ENCODE results near the gene DCAF7.
A peak's percentile ranks its signal among the peaks of the same experiment; 100 is the strongest.

Gene DCAF7

GRCh38 chr17:63587770-63588169 is 37.5 kb downstream of the DCAF7 start:
- H3K4me3 ChIP-seq (replicated peaks in 1 of 2; ENCODE audit: low read depth in 2 of 2, low read length in 2 of 2): no peak overlapping the region
- peak in 1 of 2 donors; percentile 9 for DNase-seq (ENCODE audit: low read depth in 2 of 2)
- no peak for TF ChIP-seq CTCF (IDR thresholded peaks at IDR 0.05; ENCODE audit: low read depth, low read length)

- no peak for DNase-seq (ENCODE audit: low read depth in 2 of 2)
- H3K4me3 ChIP-seq (replicated peaks in 1 of 2; ENCODE audit: low read depth in 2 of 2, low read length in 2 of 2): no peak overlapping the region
Measured at GRCh38 chr17:63588797-63589196, 38.5 kb downstream of the DCAF7 start.

GRCh38 chr17:63589646-63590045 is 39.4 kb downstream of the DCAF7 start:
- TF ChIP-seq CTCF (IDR thresholded peaks at IDR 0.05; ENCODE audit: low read depth, low read length): no peak
- DNase-seq (ENCODE audit: low read depth in 2 of 2): no peak
- no peak overlapping the region for H3K4me3 ChIP-seq (replicated peaks in 1 of 2; ENCODE audit: low read depth in 2 of 2, low read length in 2 of 2)

More at GRCh38 chr17:63588797-63589196, 38.5 kb downstream of the DCAF7 start:
- TF ChIP-seq CTCF (IDR thresholded peaks at IDR 0.05; ENCODE audit: low read depth, low read length): no peak

GRCh38 chr17:63592797-63593196 is 42.5 kb downstream of the DCAF7 start:
- no peak overlapping the region for H3K4me3 ChIP-seq (replicated peaks in 1 of 2; ENCODE audit: low read depth in 2 of 2, low read length in 2 of 2)
- no peak for DNase-seq (ENCODE audit: low read depth in 2 of 2)
- TF ChIP-seq CTCF (IDR thresholded peaks at IDR 0.05; ENCODE audit: low read depth, low read length): no peak

GRCh38 chr17:63595132-63595531 is 44.9 kb downstream of the DCAF7 start:
- H3K4me3 ChIP-seq (replicated peaks in 1 of 2; ENCODE audit: low read depth in 2 of 2, low read length in 2 of 2): no peak overlapping the region
- TF ChIP-seq CTCF (IDR thresholded peaks at IDR 0.05; ENCODE audit: low read depth, low read length): no peak
- no peak for DNase-seq (ENCODE audit: low read depth in 2 of 2)

GRCh38 chr17:63596856-63597586 is 46.7 kb downstream of the DCAF7 start:
- no peak for TF ChIP-seq CTCF (IDR thresholded peaks at IDR 0.05; ENCODE audit: low read depth, low read length)
- no peak overlapping the region for H3K4me3 ChIP-seq (replicated peaks in 1 of 2; ENCODE audit: low read depth in 2 of 2, low read length in 2 of 2)
- DNase-seq (ENCODE audit: low read depth in 2 of 2): peak in 1 of 2 donors; percentile 1

GRCh38 chr17:63598281-63598680 is 48.0 kb downstream of the DCAF7 start:
- no peak for DNase-seq (ENCODE audit: low read depth in 2 of 2)
- TF ChIP-seq CTCF (IDR thresholded peaks at IDR 0.05; ENCODE audit: low read depth, low read length): no peak
- no peak overlapping the region for H3K4me3 ChIP-seq (replicated peaks in 1 of 2; ENCODE audit: low read depth in 2 of 2, low read length in 2 of 2)
